ENCODE results near the gene ZNF396.

ZNF396 gene

GRCh38 chr18:35376742-35377695, at the start of gene ZNF396:
TSS of gene ZNF396 (minus strand) at chr18:35377337. CDS start at chr18:35374292, 3,045 bp downstream.
- peak; percentile 46 to 51 for DNase-seq

GRCh38 chr18:35426786-35427185, 49.6 kb upstream of the ZNF396 start:
- no peak for DNase-seq

GRCh38 chr18:35424356-35424755, 47.2 kb upstream of the ZNF396 start:
- DNase-seq, result no peak

- no peak for DNase-seq
Observed at GRCh38 chr18:35422237-35422636, 45.1 kb upstream of the ZNF396 start.

GRCh38 chr18:35418610-35419009, 41.5 kb upstream of the ZNF396 start:
- no peak for DNase-seq

- no peak for DNase-seq
Observed at GRCh38 chr18:35417223-35417622, 40.1 kb upstream of the ZNF396 start.

GRCh38 chr18:35415511-35416073, 38.5 kb upstream of the ZNF396 start:
- peak; percentile 41 to 62 for DNase-seq

GRCh38 chr18:35413163-35413511, 36.0 kb upstream of the ZNF396 start:
- DNase-seq, result no peak

GRCh38 chr18:35411625-35412351, 34.7 kb upstream of the ZNF396 start:
- no peak for DNase-seq

GRCh38 chr18:35410561-35410960, 33.4 kb upstream of the ZNF396 start:
- DNase-seq, result no peak

- DNase-seq, result no peak
Observed at GRCh38 chr18:35409911-35410310, 32.8 kb upstream of the ZNF396 start.

GRCh38 chr18:35408843-35409261, 31.7 kb upstream of the ZNF396 start:
- no peak for DNase-seq

- DNase-seq, result peak; percentile 88 to 92
Observed at GRCh38 chr18:35407871-35408481, 30.8 kb upstream of the ZNF396 start.

GRCh38 chr18:35406666-35407065, 29.5 kb upstream of the ZNF396 start:
- DNase-seq, result no peak

GRCh38 chr18:35397976-35398375, 20.8 kb upstream of the ZNF396 start:
- DNase-seq, result no peak

GRCh38 chr18:35393716-35394115, 16.6 kb upstream of the ZNF396 start:
- no peak for DNase-seq

GRCh38 chr18:35392375-35392774, 15.2 kb upstream of the ZNF396 start:
- DNase-seq, result no peak

- peak; percentile 24 to 34 for DNase-seq
Observed at GRCh38 chr18:35390951-35391700, 14.0 kb upstream of the ZNF396 start.

GRCh38 chr18:35389095-35389618, 12.0 kb upstream of the ZNF396 start:
- no peak for DNase-seq

GRCh38 chr18:35387152-35387571, 10.0 kb upstream of the ZNF396 start:
- peak in 1 of 2 experiments; percentile 15 for DNase-seq

- peak; percentile 91 to 95 for DNase-seq
Observed at GRCh38 chr18:35386600-35387100, 9.5 kb upstream of the ZNF396 start.

GRCh38 chr18:35383136-35383535, 6.0 kb upstream of the ZNF396 start:
- DNase-seq, result no peak

Data from Kasumi-1 (cell line).